Body of pancreas (tissue), 4 donors: ENCODE measurements around the gene BICD2.

Source experiments
- CTCF ChIP-seq, 7 experiments: fragments of 450-650 bp in 4 of 7; fragments of 200-600 bp in 3 of 7; sonication (generic) in 3 of 7; IDR thresholded peaks; one replicate each; pipeline ENCODE4 v1.5.1; 2016 to 2019; ENCODE audit warnings: antibody characterized with exemption in 7 of 7
- POLR2A ChIP-seq, 3 donors: fragments of 450-650 bp; IDR thresholded peaks; one replicate each; pipeline ENCODE4 v1.6.1; 2016; ENCODE audit warnings: antibody characterized with exemption in 3 of 3, mild to moderate bottlenecking in 2 of 3

GRCh38 chr9:92746567-92747458 is 17.8 kb downstream of the BICD2 start:
- TF ChIP-seq POLR2A (IDR thresholded peaks at IDR 0.05) (no peak), CTCF (IDR thresholded peaks at IDR 0.05) (no peak)
